Dermis blood vessel endothelial cell (primary cell): Measurements from ENCODE around the gene MAP2. TPM values are rescaled to one million over a fixed set of nuclear protein-coding genes. Genes with fewer than 3 reads are reported as not detected.

Experiments
- DNase-seq: peaks from one replicate; pipeline ENCODE4 v3.0.0; 2010
- total RNA-seq: library from RNA; depleted of rRNA; stranded (reverse); fragments of >200 nt; gene quantifications from 2 replicates; pipeline ENCODE4 v1.2.3, GENCODE V29; 2014

Gene MAP2
- total RNA-seq, 1 donor from 2014 or later, result 3.9 TPM

- DNase-seq, result no peak
These were observed 318.1 kb downstream of the MAP2 start for GRCh38 chr2:209741953-209742352.

DNA sequence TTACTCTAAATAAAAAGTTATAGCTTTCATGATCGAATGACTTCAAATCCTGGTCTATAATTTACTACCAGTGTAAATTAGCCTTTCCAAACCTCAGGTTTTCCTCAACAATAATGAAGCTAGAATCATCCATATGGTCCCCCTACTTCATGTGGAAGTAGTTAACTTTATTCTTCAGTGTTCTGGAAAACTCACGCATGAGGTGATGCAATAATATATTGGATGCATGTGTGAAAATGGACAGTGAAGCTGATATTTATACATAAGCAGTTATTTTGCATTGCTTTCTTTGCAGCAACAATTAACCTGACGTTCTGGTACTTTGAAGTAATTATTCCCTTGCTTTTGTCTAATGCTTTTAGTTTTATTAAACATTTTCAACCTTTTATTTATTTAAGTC, 329.2 kb downstream of the MAP2 start:
- DNase-seq, result no peak

GRCh38 chr2:209757163-209757562, 333.3 kb downstream of the MAP2 start:
- DNase-seq, result no peak

DNA sequence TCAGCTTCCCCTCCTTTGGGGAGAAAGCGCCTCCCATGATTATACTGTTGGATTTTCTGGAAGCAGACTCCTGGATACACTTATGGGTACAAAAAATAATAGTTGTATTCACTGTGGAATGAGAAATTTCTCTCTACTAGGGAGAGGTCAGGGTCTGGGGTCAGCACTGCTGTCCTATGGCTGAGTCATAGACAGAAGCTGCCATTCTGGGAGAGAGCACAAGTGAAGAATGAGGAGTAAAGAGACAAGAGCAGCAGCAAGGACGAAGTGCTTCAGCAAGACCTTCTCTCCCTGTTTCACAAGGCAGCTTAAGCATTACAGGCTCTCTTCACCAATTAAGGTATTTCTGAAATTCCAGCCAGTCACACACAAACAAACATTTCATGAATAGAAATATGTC, 337.7 kb downstream of the MAP2 start:
- DNase-seq, result no peak

- no peak for DNase-seq
These were observed 338.7 kb downstream of the MAP2 start for GRCh38 chr2:209762563-209762962.

GRCh38 chr2:209763106-209763505, 339.3 kb downstream of the MAP2 start:
- no peak for DNase-seq

- no peak for DNase-seq
These were observed 342.8 kb downstream of the MAP2 start for GRCh38 chr2:209766613-209767012.

GRCh38 chr2:209767316-209767715, 343.5 kb downstream of the MAP2 start:
- DNase-seq, result no peak

DNA sequence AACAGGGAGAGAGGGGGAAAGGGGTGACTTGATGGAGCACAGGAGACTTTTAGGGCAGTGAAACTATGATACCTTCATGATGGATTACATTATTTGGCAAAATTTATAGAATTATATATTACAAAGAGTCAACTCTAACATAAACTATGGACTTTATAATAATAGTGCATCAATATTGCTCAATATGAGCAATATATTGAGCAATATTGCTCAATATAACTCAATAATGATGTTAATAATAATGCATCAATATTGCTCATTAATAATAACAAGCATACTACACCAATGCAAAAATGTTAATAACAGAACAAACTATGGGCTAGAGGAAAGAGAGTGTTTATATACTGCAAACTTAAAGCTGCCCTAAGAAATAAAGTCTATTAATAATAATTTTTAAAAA, 344.7 kb downstream of the MAP2 start:
- no peak for DNase-seq

- peak; percentile 76 for DNase-seq
These were observed 347.8 kb downstream of the MAP2 start, which contains the start of gene UNC80 for GRCh38 chr2:209771474-209772289. TSS of gene UNC80 (plus strand) at chr2:209771832. CDS start at chr2:209772073, 241 bp downstream.

GRCh38 chr2:209772290-209772685, 348.4 kb downstream of the MAP2 start:
- no peak for DNase-seq

GRCh38 chr2:209773377-209773776, 349.5 kb downstream of the MAP2 start:
- DNase-seq, result no peak
